Vagina (tissue), 2 donors: ENCODE data around the gene CFAP58. TPM values are rescaled to one million over a fixed set of nuclear protein-coding genes. Genes with fewer than 3 reads are reported as not detected.
A peak's percentile ranks its signal among the peaks of the same experiment; 100 is the strongest.

Experiments
- DNase-seq, 2 donors: peaks; one replicate each; pipeline ENCODE4 v3.0.0-alpha.2; 2017; ENCODE audit errors: extremely low spot score in 2 of 2
- H3K27ac ChIP-seq: fragments of 200-600 bp; sonication (generic); one replicate; pipeline ENCODE4 v1.5.1; 2019
- H3K27me3 ChIP-seq: fragments of 200-600 bp; sonication (generic); one replicate; pipeline ENCODE4 v1.5.1; 2019
- H3K36me3 ChIP-seq, 2 donors: fragments of 200-600 bp; sonication (generic); one replicate each; pipeline ENCODE4 v1.5.1; 2017 to 2019
- H3K4me1 ChIP-seq: fragments of 200-600 bp; sonication (generic); one replicate; pipeline ENCODE4 v1.5.1; 2019
- H3K4me3 ChIP-seq, 2 donors: fragments of 200-600 bp; sonication (generic); 1 replicate in 1 of 2; 2 replicates in 1 of 2; pipeline ENCODE4 v1.5.1; 2016 to 2019
- H3K9me3 ChIP-seq: fragments of 200-600 bp; sonication (generic); one replicate; pipeline ENCODE4 v1.5.1; 2019
- CTCF ChIP-seq, 3 experiments: fragments of 450-650 bp in 2 of 3; fragments of 200-600 bp in 1 of 3; sonication (generic) in 1 of 3; IDR thresholded peaks; one replicate each; pipeline ENCODE4 v1.5.1; 2017 to 2019; ENCODE audit warnings: antibody characterized with exemption in 3 of 3, mild to moderate bottlenecking in 2 of 3, moderate library complexity in 2 of 3
- POLR2A ChIP-seq, 2 donors: fragments of 450-650 bp; IDR thresholded peaks; one replicate each; pipeline ENCODE4 v1.6.1; 2017; ENCODE audit warnings: antibody characterized with exemption in 2 of 2, mild to moderate bottlenecking in 2 of 2, moderate library complexity in 2 of 2
- POLR2AphosphoS5 ChIP-seq, 2 donors: sonication (generic); formaldehyde crosslinking; IDR thresholded peaks; one replicate each; pipeline ENCODE4 v1.9.0; 2017; ENCODE audit warnings: antibody characterized with exemption in 2 of 2, mild to moderate bottlenecking in 2 of 2, low read depth in 1 of 2; ENCODE audit not compliant: insufficient read depth in 1 of 2
- intact Hi-C: fragments of 100-400 bp; cut with DNase I; formaldehyde crosslinking; loops from one replicate; pipeline ENCODE4 v1.15.1; 2023
- total RNA-seq: library from RNA; depleted of rRNA; stranded (reverse); fragments of >200 nt; gene quantifications from one replicate; pipeline ENCODE4 v1.2.3, GENCODE V29; 2016

CFAP58 gene
- total RNA-seq, 1 donor from 2014 or later, result 0.49 TPM

GRCh38 chr10:104325436-104326435 lies 27.9 kb upstream of the CFAP58 start:
- no peak for DNase-seq
- TF ChIP-seq POLR2A (IDR thresholded peaks at IDR 0.05) (no peak), CTCF (IDR thresholded peaks at IDR 0.05) (no peak), POLR2AphosphoS5 (IDR thresholded peaks at IDR 0.05; ENCODE audit: insufficient read depth in 1 of 2, low read depth in 1 of 2) (peak in 1 of 2 donors; percentile 46)
- Histone ChIP-seq H3K36me3 (no peaks in the 10 kb centered on the region), H3K9me3 (no peaks in the 10 kb centered on the region), H3K4me3 (peak overlapping the region in 1 of 2 donors; percentile 11), H3K4me1 (peaks cover 100% of the 10 kb centered on the region), H3K27me3 (no peaks in the 10 kb centered on the region), H3K27ac (peak overlapping the region; percentile 96)
- intact Hi-C loops, result no loop called here

DNA sequence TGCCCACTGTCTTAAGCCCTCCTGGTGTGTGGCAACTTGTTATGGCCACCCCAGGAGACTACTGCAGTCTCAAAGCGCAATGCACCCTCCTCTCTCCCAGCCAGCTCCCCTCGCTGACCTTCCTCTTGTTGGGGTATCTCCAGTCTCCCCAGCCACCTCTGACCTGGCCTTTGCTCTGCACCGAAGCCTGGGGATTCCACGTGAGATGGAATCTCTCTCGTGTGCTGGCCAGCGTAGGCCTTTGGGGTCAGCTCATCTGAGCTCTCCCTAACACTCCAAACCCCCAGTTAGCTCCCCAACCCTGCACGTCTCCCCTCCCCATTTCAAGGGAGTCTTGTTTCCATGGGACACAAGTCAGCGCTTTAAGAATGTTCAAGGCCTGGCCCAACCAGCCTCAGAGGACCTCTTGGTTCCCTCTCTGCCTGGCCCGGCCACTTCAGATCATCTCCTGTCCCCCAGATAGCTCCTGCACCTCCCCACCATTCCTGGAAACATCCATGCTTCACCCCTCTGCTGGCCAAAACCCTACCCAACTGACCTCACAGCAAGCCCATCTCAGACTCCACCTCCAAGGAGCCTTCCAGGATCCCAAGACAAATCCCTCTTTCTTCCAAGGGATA lies 26.5 kb upstream of the CFAP58 start:
- intact Hi-C loops, result no loop called here
- Histone ChIP-seq H3K36me3 (no peaks in the 10 kb centered on the region), H3K27ac (peak overlapping the region; percentile 96), H3K27me3 (no peaks in the 10 kb centered on the region), H3K4me3 (peak overlapping the region; percentile 29 to 38), H3K4me1 (peaks cover 100% of the 10 kb centered on the region), H3K9me3 (no peaks in the 10 kb centered on the region)
- TF ChIP-seq POLR2A (IDR thresholded peaks at IDR 0.05), result no peak
- no peak for TF ChIP-seq CTCF (IDR thresholded peaks at IDR 0.05)
- TF ChIP-seq POLR2AphosphoS5 (IDR thresholded peaks at IDR 0.05; ENCODE audit: insufficient read depth in 1 of 2, low read depth in 1 of 2), result no peak
- no peak for DNase-seq

DNA sequence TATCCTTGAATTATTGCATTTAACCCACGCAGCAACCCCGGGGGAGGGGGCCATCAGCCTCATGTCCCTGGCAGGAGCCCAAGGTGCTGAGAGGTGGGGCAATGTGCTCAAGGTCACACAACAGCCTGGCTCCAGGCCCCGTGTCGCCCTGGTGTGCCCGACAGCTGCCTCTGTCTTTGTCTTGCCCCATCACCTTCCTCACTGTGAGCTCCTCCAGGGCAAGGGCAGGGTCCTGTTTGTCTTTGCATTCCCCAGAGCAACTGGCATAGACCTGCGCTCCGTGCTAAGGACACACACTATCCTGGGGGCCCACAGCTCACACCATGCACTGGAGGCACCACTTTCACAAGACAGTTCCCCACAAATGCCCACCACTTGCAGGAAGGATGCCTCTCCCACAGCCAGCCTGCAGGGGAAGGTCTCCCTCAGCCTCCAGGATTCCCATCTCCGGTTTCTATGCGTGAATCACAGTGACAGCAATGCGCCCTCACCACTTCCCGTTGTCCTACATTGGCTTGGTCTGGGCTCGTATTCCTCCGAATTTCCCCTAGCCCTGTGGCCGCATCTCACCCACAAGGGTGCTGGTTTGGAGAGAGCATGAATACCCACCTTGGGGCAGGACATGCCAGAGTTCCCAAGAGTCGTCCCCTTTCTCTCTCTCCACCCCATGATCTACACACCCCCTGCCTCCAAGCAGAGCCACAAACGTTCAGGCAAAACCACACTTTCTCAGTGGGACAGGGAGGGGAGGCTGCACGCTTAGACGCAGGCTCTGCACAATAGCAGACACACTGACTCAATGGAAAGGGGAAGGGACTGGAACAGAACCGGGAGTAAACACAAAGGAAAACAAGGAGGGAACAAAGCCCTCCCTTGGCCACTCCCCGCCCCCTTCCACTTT lies 25.6 kb upstream of the CFAP58 start:
- peak overlapping the region; percentile 29 to 38 for H3K4me3 ChIP-seq
- intact Hi-C loops, result no loop called here
- no peaks in the 10 kb centered on the region for H3K36me3 ChIP-seq
- peak overlapping the region; percentile 96 for H3K27ac ChIP-seq
- no peaks in the 10 kb centered on the region for H3K27me3 ChIP-seq
- peaks cover 100% of the 10 kb centered on the region for H3K4me1 ChIP-seq
- H3K9me3 ChIP-seq, result no peaks in the 10 kb centered on the region
- TF ChIP-seq POLR2AphosphoS5 (IDR thresholded peaks at IDR 0.05; ENCODE audit: insufficient read depth in 1 of 2, low read depth in 1 of 2) (peak in 1 of 2 donors; percentile 47), CTCF (IDR thresholded peaks at IDR 0.05) (no peak)
- no peak for DNase-seq

- H3K27me3 ChIP-seq, result no peaks in the 10 kb centered on the region
- peak overlapping the region; percentile 96 for H3K27ac ChIP-seq
- intact Hi-C loops, result no loop called here
- DNase-seq, result no peak
- H3K4me1 ChIP-seq, result peaks cover 100% of the 10 kb centered on the region
- H3K9me3 ChIP-seq, result no peaks in the 10 kb centered on the region
- TF ChIP-seq POLR2A (IDR thresholded peaks at IDR 0.05), result no peak
- TF ChIP-seq CTCF (IDR thresholded peaks at IDR 0.05), result no peak
- no peak for TF ChIP-seq POLR2AphosphoS5 (IDR thresholded peaks at IDR 0.05; ENCODE audit: insufficient read depth in 1 of 2, low read depth in 1 of 2)
- no peaks in the 10 kb centered on the region for H3K36me3 ChIP-seq
- peak overlapping the region; percentile 29 to 38 for H3K4me3 ChIP-seq
Measured at GRCh38 chr10:104328646-104328895, 25.1 kb upstream of the CFAP58 start.
